CD4-positive, alpha-beta memory T cell (primary cell): ENCODE results near the gene PDE4D. TPM values are rescaled to one million over a fixed set of nuclear protein-coding genes. Genes with fewer than 3 reads are reported as not detected.

Experiments
- CTCF ChIA-PET: fragments of 350-600 bp; sonication (Branson Sonifier 250); formaldehyde crosslinking; loops from one replicate; lab custom pipeline; 2021; ENCODE audit warnings: inconsistent platforms; ENCODE audit not compliant: partially characterized antibody; lab: Charles Lee
- POLR2A ChIA-PET: fragments of 350-600 bp; sonication (Branson Sonifier 250); formaldehyde crosslinking; loops from one replicate; lab custom pipeline; 2021; ENCODE audit not compliant: partially characterized antibody; lab: Charles Lee
- DNase-seq, 5 donors: peaks; one replicate each; pipeline versions ENCODE4 v3.0.0 to v3.0.0-alpha.2; 2020 to 2022; ENCODE audit warnings: mixed read lengths in 1 of 5
- H3K27ac ChIP-seq: one replicate; pipeline ENCODE4 v1.7.0; 2013; ENCODE audit warnings: low read depth, low read length
- H3K27me3 ChIP-seq: 2 replicates; pipeline ENCODE4 v1.7.0; 2013; ENCODE audit warnings: mild to moderate bottlenecking, low read length, moderate library complexity; ENCODE audit not compliant: insufficient read depth
- H3K36me3 ChIP-seq: 2 replicates; pipeline ENCODE4 v1.7.0; 2013; ENCODE audit warnings: mild to moderate bottlenecking, low read length, moderate library complexity; ENCODE audit not compliant: insufficient read depth
- H3K4me1 ChIP-seq: 2 replicates; pipeline ENCODE4 v1.7.0; 2013; ENCODE audit warnings: mild to moderate bottlenecking, low read length, moderate library complexity; ENCODE audit not compliant: insufficient read depth
- H3K4me3 ChIP-seq, 2 donors: one replicate each; pipeline ENCODE4 v1.7.0; 2013; ENCODE audit warnings: low read length in 2 of 2, mild to moderate bottlenecking in 1 of 2
- H3K9me3 ChIP-seq, 2 donors: one replicate each; pipeline ENCODE4 v1.7.0; 2013; ENCODE audit warnings: low read length in 2 of 2, control low read depth in 1 of 2; ENCODE audit not compliant: control insufficient read depth in 1 of 2
- H3K27ac Mint-ChIP-seq, 7 donors: one replicate each; pipeline ENCODE4 v1.8.0; 2020 to 2021; ENCODE audit warnings: mixed read lengths in 7 of 7, mild to moderate bottlenecking in 6 of 7, inconsistent platforms in 3 of 7, moderate library complexity in 3 of 7
- H3K27me3 Mint-ChIP-seq, 2 donors: one replicate each; pipeline ENCODE4 v1.8.0; 2020 to 2021; ENCODE audit warnings: mixed read lengths in 2 of 2
- H3K36me3 Mint-ChIP-seq, 2 donors: one replicate each; pipeline ENCODE4 v1.8.0; 2020 to 2021; ENCODE audit warnings: mixed read lengths in 2 of 2, inconsistent platforms in 1 of 2, mild to moderate bottlenecking in 1 of 2
- H3K4me1 Mint-ChIP-seq, 4 donors: one replicate each; pipeline ENCODE4 v1.8.0; 2020 to 2021; ENCODE audit warnings: mixed read lengths in 4 of 4, mild to moderate bottlenecking in 1 of 4
- H3K4me3 Mint-ChIP-seq, 8 donors: one replicate each; pipeline ENCODE4 v1.8.0; 2020 to 2021; ENCODE audit warnings: mixed read lengths in 8 of 8, mild to moderate bottlenecking in 7 of 8, moderate library complexity in 6 of 8, inconsistent platforms in 3 of 8
- H3K9me3 Mint-ChIP-seq, 8 donors: one replicate each; pipeline ENCODE4 v1.8.0; 2020 to 2021; ENCODE audit warnings: mixed read lengths in 8 of 8, mild to moderate bottlenecking in 5 of 8, inconsistent platforms in 3 of 8, moderate library complexity in 1 of 8
- intact Hi-C: fragments of 100-400 bp; cut with micrococcal nuclease; formaldehyde crosslinking; loops from one replicate; pipeline ENCODE4 v1.15.1; 2023
- polyA plus RNA-seq, 2 donors: library from polyadenylated mRNA; unstranded; fragments of 300-500 nt; fragmentation: Illumina TruSeq; gene quantifications; one replicate each; pipeline ENCODE4 v1.2.3, GENCODE V29; 2021
- total RNA-seq, 2 experiments: library from RNA; stranded (reverse); gene quantifications; one replicate each; pipeline ENCODE4 v1.2.3, GENCODE V29; 2021

Gene PDE4D
- total and polyA plus RNA-seq, 4 experiments from 2014 or later = 12.3 to 49.7 (median 30.3) TPM

DNA sequence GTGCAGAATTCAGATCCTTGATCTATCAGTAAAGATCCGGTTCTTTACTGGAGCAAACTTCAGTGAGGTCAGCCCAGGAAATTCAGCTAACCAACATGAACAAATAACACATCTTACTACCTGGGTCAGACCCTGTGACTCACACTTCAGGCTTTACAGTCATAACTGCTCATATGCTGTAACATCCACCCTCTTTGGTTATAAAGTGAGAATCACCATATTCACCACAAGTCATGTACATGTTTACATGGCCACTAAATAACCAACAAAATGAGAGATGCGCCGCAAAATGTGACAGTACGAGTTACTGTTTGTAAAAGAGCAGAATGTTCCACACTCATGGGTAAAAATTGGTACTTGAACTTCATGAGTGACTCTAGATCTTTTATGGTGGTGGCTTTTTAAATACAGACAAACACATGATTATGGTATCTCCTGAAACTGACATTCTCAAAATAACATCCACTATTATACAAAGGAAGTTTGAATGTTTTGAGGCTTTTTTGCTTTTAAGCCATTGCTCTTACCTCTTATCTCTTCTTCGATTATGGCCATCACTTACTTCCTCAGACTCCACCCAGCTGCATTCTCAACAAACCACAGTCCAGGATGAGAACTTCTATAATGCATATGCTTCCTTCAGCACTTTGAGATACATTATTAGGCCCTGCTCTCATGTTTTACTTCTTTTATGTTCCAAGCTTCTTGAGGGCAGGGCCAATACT, 794.1 kb downstream of the PDE4D start:
- Mint-ChIP-seq H3K9me3 (peaks cover 0 to 2% (median 0%) of the 10 kb centered on the region in 8 donors), H3K4me1 (peaks cover 15 to 42% (median 31%) of the 10 kb centered on the region in 4 donors), H3K27me3 (no peaks in the 10 kb centered on the region), H3K27ac (peak overlapping the region; percentile 31 to 94 (median 83)), H3K4me3 (peak overlapping the region in 7 of 8 donors; percentile 18 to 57 (median 49)), H3K36me3 (no peaks in the 10 kb centered on the region)
- peaks cover 30% of the 10 kb centered on the region for H3K4me1 ChIP-seq
- intact Hi-C loops = loop anchor here (1.0 kb wide), 2 partner anchors 28 to 60 kb away; no protein-coding TSS in a partner anchor
- H3K9me3 ChIP-seq = no peaks in the 10 kb centered on the region
- H3K4me3 ChIP-seq = no peak overlapping the region
- H3K27me3 ChIP-seq = no peaks in the 10 kb centered on the region
- H3K27ac ChIP-seq = peak overlapping the region; percentile 33
- POLR2A ChIA-PET = interaction anchor here (0.5 to 3.4 kb wide), 9 partner anchors 10 to 64 kb away, joined by 3 to 34 read pairs (median 5); no protein-coding TSS in a partner anchor
- DNase-seq = peak; percentile 59 to 82 (median 76)
- H3K36me3 ChIP-seq = no peaks in the 10 kb centered on the region
- CTCF ChIA-PET = interaction anchor here (1.0 kb wide), 1 partner anchor 29 kb away, joined by 4 read pairs; no protein-coding TSS in a partner anchor

- DNase-seq = no peak
- Mint-ChIP-seq H3K9me3 (peaks cover 0 to 2% (median 0%) of the 10 kb centered on the region in 8 donors), H3K27ac (peak overlapping the region; percentile 31 to 94 (median 81)), H3K4me3 (peak overlapping the region in 6 of 8 donors; percentile 11 to 56 (median 43)), H3K27me3 (peaks cover 0 to under 1% of the 10 kb centered on the region in 2 donors), H3K4me1 (peaks cover 15 to 44% (median 29%) of the 10 kb centered on the region in 4 donors), H3K36me3 (no peaks in the 10 kb centered on the region)
- Histone ChIP-seq H3K9me3 (no peaks in the 10 kb centered on the region), H3K36me3 (no peaks in the 10 kb centered on the region), H3K27ac (peak overlapping the region; percentile 15), H3K4me1 (peaks cover 29% of the 10 kb centered on the region), H3K27me3 (no peaks in the 10 kb centered on the region), H3K4me3 (no peak overlapping the region)
- intact Hi-C loops = loop anchor here (1.0 kb wide), 2 partner anchors 29 to 59 kb away; no protein-coding TSS in a partner anchor
- ChIA-PET CTCF (no interaction called here), POLR2A (interaction anchor here (0.5 to 3.4 kb wide), 8 partner anchors 20 to 63 kb away, joined by 3 to 34 read pairs (median 6); no protein-coding TSS in a partner anchor)
These were observed 794.8 kb downstream of the PDE4D start for GRCh38 chr5:59098743-59099142.

- intact Hi-C loops = no loop called here
- no peak overlapping the region for H3K4me3 Mint-ChIP-seq
- no peak for DNase-seq
- peaks cover 0 to 2% of the 10 kb centered on the region in 2 donors for H3K27me3 Mint-ChIP-seq
- ChIA-PET POLR2A (interaction anchor here (1.3 kb wide), 1 partner anchor 34 kb away, joined by 3 read pairs; no protein-coding TSS in a partner anchor), CTCF (no interaction called here)
- H3K36me3 Mint-ChIP-seq = no peaks in the 10 kb centered on the region
- Histone ChIP-seq H3K4me3 (no peak overlapping the region), H3K9me3 (no peaks in the 10 kb centered on the region), H3K4me1 (peaks cover 36% of the 10 kb centered on the region), H3K27me3 (no peaks in the 10 kb centered on the region), H3K27ac (no peak overlapping the region), H3K36me3 (no peaks in the 10 kb centered on the region)
- peaks cover 0 to 2% (median 0%) of the 10 kb centered on the region in 8 donors for H3K9me3 Mint-ChIP-seq
- peak overlapping the region in 2 of 7 donors; percentile 47 to 53 for H3K27ac Mint-ChIP-seq
- peaks cover 21 to 48% (median 35%) of the 10 kb centered on the region in 4 donors for H3K4me1 Mint-ChIP-seq
These were observed 795.8 kb downstream of the PDE4D start for GRCh38 chr5:59097712-59098111.

- Histone ChIP-seq H3K27ac (no peak overlapping the region), H3K4me3 (no peak overlapping the region), H3K9me3 (no peaks in the 10 kb centered on the region), H3K4me1 (peaks cover 36% of the 10 kb centered on the region), H3K36me3 (no peaks in the 10 kb centered on the region), H3K27me3 (no peaks in the 10 kb centered on the region)
- peaks cover 0 to 2% of the 10 kb centered on the region in 2 donors for H3K27me3 Mint-ChIP-seq
- H3K27ac Mint-ChIP-seq = peak overlapping the region in 1 of 7 donors; percentile 19
- H3K4me1 Mint-ChIP-seq = peaks cover 24 to 47% (median 36%) of the 10 kb centered on the region in 4 donors
- intact Hi-C loops = no loop called here
- ChIA-PET CTCF (interaction anchor here (2.0 kb wide), 1 partner anchor 62 kb away, joined by 4 read pairs; no protein-coding TSS in a partner anchor), POLR2A (no interaction called here)
- peaks cover 0 to 2% (median 0%) of the 10 kb centered on the region in 8 donors for H3K9me3 Mint-ChIP-seq
- DNase-seq = no peak
- H3K4me3 Mint-ChIP-seq = no peak overlapping the region
- H3K36me3 Mint-ChIP-seq = no peaks in the 10 kb centered on the region
These were observed 796.4 kb downstream of the PDE4D start for GRCh38 chr5:59097116-59097515.

GRCh38 chr5:59095480-59095879, 798.0 kb downstream of the PDE4D start:
- Mint-ChIP-seq H3K36me3 (no peaks in the 10 kb centered on the region), H3K4me1 (peaks cover 25 to 40% (median 35%) of the 10 kb centered on the region in 4 donors), H3K27me3 (peaks cover 0 to 2% of the 10 kb centered on the region in 2 donors), H3K27ac (peak overlapping the region in 1 of 7 donors; percentile 10), H3K4me3 (peak overlapping the region in 1 of 8 donors; percentile 13), H3K9me3 (peaks cover 0 to 2% (median 0%) of the 10 kb centered on the region in 8 donors)
- intact Hi-C loops = no loop called here
- H3K4me1 ChIP-seq = peaks cover 29% of the 10 kb centered on the region
- ChIA-PET POLR2A (interaction anchor here (0.6 to 2.2 kb wide), 5 partner anchors 17 to 60 kb away, joined by 3 to 11 read pairs (median 5); no protein-coding TSS in a partner anchor), CTCF (interaction anchor here (0.8 to 2.0 kb wide), 2 partner anchors 59 to 60 kb away, joined by 3 to 4 read pairs; no protein-coding TSS in a partner anchor)
- no peaks in the 10 kb centered on the region for H3K9me3 ChIP-seq
- H3K4me3 ChIP-seq = no peak overlapping the region
- no peak for DNase-seq
- no peak overlapping the region for H3K27ac ChIP-seq
- H3K36me3 ChIP-seq = no peaks in the 10 kb centered on the region
- H3K27me3 ChIP-seq = no peaks in the 10 kb centered on the region

- no peaks in the 10 kb centered on the region for H3K36me3 ChIP-seq
- no peak overlapping the region for H3K4me3 Mint-ChIP-seq
- no peak for DNase-seq
- no peaks in the 10 kb centered on the region for H3K36me3 Mint-ChIP-seq
- no peak overlapping the region for H3K27ac ChIP-seq
- no peaks in the 10 kb centered on the region for H3K9me3 ChIP-seq
- no peak overlapping the region for H3K4me3 ChIP-seq
- H3K4me1 ChIP-seq = peaks cover 23% of the 10 kb centered on the region
- ChIA-PET CTCF (interaction anchor here (0.8 kb wide), 1 partner anchor 58 kb away, joined by 3 read pairs; no protein-coding TSS in a partner anchor), POLR2A (interaction anchor here (1.4 to 2.2 kb wide), 4 partner anchors 30 to 59 kb away, joined by 4 to 11 read pairs (median 6); no protein-coding TSS in a partner anchor)
- peaks cover 21 to 34% (median 30%) of the 10 kb centered on the region in 4 donors for H3K4me1 Mint-ChIP-seq
- peak overlapping the region in 1 of 7 donors; percentile 18 for H3K27ac Mint-ChIP-seq
- H3K9me3 Mint-ChIP-seq = peaks cover 0 to 2% (median 0%) of the 10 kb centered on the region in 8 donors
- H3K27me3 Mint-ChIP-seq = peaks cover 0 to 2% of the 10 kb centered on the region in 2 donors
- intact Hi-C loops = no loop called here
- no peaks in the 10 kb centered on the region for H3K27me3 ChIP-seq
These were observed 798.7 kb downstream of the PDE4D start for GRCh38 chr5:59094864-59095263.
